Measurements from ENCODE around the gene TMEM39A. TPM values are rescaled to one million over a fixed set of nuclear protein-coding genes. Genes with fewer than 3 reads are reported as not detected.

TMEM39A gene
- total RNA-seq, 4 donors from 2014 or later = 14.0 to 34.4 (median 25.0) TPM

DNA sequence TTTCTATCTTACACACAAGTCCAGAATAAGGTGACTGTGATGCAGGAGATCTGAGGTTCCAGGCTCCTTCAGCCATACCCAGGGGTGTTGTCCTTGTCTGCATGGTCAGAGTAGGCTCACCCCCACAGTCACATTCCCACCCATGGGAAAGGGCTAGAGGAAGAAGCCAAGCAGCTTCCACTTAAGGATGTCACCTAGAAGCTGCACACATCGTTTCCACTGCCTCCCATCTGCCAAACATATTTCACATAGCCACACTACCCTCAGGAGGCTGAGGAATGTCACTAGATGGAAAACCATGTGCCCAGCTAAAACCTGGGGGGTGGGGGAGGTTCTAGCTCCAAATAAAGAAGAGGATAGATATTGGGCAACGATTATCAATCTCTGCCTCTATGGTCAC, 58.1 kb downstream of the TMEM39A start:
- Histone ChIP-seq H3K27ac (no peak overlapping the region), H3K27me3 (no peaks in the 10 kb centered on the region), H3K9me3 (no peaks in the 10 kb centered on the region), H3K4me3 (no peak overlapping the region), H3K36me3 (peaks cover 0 to 14% (median 0%) of the 10 kb centered on the region in 3 donors), H3K4me1 (no peaks in the 10 kb centered on the region)
- no peak for TF ChIP-seq POLR2A (IDR thresholded peaks at IDR 0.05)
- TF ChIP-seq, protein P1, sequence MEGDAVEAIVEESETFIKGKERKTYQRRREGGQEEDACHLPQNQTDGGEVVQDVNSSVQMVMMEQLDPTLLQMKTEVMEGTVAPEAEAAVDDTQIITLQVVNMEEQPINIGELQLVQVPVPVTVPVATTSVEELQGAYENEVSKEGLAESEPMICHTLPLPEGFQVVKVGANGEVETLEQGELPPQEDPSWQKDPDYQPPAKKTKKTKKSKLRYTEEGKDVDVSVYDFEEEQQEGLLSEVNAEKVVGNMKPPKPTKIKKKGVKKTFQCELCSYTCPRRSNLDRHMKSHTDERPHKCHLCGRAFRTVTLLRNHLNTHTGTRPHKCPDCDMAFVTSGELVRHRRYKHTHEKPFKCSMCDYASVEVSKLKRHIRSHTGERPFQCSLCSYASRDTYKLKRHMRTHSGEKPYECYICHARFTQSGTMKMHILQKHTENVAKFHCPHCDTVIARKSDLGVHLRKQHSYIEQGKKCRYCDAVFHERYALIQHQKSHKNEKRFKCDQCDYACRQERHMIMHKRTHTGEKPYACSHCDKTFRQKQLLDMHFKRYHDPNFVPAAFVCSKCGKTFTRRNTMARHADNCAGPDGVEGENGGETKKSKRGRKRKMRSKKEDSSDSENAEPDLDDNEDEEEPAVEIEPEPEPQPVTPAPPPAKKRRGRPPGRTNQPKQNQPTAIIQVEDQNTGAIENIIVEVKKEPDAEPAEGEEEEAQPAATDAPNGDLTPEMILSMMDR (IDR thresholded peaks at IDR 0.05) = no peak
- DNase-seq = no peak

DNA sequence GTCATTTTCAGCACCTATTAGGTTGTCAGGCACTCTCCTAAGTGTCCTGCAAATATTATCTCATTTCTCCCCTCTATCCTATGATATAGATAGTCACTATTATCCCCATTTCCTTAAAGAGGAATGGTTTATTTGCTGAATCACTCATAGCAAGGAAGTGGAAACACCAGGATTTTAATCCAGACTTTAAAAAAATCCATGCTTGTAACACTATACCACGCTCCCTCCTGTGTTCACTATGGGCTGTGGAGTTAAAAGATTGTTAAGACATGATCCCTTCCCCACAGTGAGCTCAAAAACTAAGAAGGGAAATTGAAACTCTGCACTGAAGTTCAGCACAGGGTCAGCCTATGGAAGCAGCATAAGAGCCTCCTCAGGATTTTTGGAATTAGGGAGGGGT, 60.2 kb downstream of the TMEM39A start:
- Histone ChIP-seq H3K36me3 (peaks cover 0 to 9% (median 0%) of the 10 kb centered on the region in 3 donors), H3K4me3 (no peak overlapping the region), H3K4me1 (no peaks in the 10 kb centered on the region), H3K27me3 (no peaks in the 10 kb centered on the region), H3K27ac (no peak overlapping the region), H3K9me3 (no peaks in the 10 kb centered on the region)
- TF ChIP-seq, protein P1 (IDR thresholded peaks at IDR 0.05) = no peak
- TF ChIP-seq POLR2A (IDR thresholded peaks at IDR 0.05) = no peak
- DNase-seq = no peak

DNA sequence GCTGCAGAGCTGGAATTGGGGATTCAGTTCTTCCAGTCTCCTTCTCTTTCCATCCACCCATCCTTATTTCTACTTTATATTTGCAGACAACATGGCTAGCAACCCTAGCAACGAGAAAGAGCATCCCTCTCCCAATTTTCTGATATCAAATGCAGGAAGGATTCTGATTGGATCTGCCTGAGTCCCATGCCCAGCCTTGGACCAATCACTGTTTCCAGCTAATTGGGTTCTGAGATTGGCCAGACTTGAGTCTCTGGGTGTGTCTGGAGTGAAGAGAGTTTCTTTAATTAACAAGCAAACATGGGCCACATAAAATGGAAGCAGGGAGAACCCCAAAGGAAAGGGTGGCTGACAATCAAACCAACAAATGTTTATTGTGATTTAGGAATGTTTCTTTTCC, 60.6 kb downstream of the TMEM39A start:
- Histone ChIP-seq H3K27me3 (no peaks in the 10 kb centered on the region), H3K36me3 (peaks cover 0 to 9% (median 0%) of the 10 kb centered on the region in 3 donors), H3K4me1 (no peaks in the 10 kb centered on the region), H3K27ac (no peak overlapping the region), H3K4me3 (no peak overlapping the region), H3K9me3 (no peaks in the 10 kb centered on the region)
- DNase-seq = no peak
- TF ChIP-seq POLR2A (IDR thresholded peaks at IDR 0.05) = no peak
- TF ChIP-seq, protein P1 (IDR thresholded peaks at IDR 0.05) = no peak

DNA sequence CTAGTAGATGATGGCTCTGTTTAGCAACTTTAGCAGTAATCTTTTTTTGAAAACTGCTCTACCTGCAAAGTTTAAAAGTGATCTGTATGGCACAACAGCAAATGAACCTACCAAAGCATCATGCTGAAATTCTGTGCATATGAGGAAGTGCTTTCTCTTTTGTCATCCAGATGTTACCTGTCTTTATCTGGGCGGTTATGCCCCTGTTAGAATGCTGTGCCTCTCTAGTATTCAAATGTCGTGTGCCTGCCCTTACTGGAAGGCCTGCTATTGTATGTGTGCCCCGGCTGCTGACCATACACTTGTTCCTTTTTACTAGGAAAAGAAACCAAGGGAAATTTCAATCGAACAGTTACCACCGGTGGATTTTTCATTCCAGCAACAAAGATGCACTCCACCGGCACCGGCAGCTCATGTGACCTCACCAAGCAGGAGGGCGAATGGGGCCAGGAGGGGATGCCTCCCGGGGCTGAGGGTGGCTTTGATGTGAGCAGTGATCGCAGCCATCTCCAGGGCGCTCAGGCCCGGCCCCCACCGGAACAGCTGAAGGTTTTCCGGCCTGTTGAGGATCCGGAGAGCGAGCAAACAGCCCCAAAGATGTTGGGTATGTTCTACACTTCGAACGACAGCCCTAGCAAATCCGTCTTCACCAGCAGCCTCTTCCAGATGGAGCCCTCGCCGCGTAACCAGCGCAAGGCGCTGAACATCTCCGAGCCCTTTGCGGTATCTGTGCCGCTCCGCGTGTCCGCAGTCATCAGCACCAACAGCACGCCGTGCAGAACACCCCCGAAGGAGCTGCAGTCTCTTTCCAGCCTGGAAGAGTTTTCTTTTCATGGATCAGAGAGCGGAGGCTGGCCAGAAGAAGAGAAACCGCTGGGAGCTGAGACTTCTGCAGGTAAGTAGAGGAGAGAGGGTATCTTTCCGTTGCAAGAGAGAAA, 61.6 kb downstream of the TMEM39A start:
- Histone ChIP-seq H3K36me3 (peaks cover 0 to 9% (median 0%) of the 10 kb centered on the region in 3 donors), H3K27me3 (no peaks in the 10 kb centered on the region), H3K4me3 (no peak overlapping the region), H3K4me1 (no peaks in the 10 kb centered on the region), H3K9me3 (no peaks in the 10 kb centered on the region), H3K27ac (peak overlapping the region in 1 of 4 donors; percentile 20)
- DNase-seq = no peak
- TF ChIP-seq, protein P1 (IDR thresholded peaks at IDR 0.05) = no peak
- no peak for TF ChIP-seq POLR2A (IDR thresholded peaks at IDR 0.05)

DNA sequence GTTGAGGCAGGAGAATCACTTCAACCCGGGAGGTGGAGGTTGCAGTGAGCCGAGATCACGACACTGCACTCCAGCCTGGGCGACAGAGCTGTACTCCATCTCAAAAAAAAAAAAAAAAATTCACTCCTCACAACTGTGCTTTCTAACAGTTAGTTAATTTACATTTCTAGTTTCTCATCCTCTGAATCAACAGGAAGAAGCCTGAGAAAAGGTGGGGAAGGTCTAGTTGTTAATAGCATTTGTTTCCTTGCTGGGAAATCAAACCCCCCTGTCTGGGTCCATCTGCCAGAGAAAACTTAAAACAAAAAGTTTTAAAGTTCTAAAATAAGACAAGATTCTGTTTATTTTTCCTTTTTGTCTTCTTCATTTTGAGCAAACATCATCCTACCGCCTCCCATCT, 62.3 kb downstream of the TMEM39A start:
- H3K4me3 ChIP-seq = no peak overlapping the region
- no peaks in the 10 kb centered on the region for H3K4me1 ChIP-seq
- H3K27me3 ChIP-seq = no peaks in the 10 kb centered on the region
- no peak overlapping the region for H3K27ac ChIP-seq
- TF ChIP-seq POLR2A (IDR thresholded peaks at IDR 0.05) = no peak
- TF ChIP-seq, protein P1 (IDR thresholded peaks at IDR 0.05) = no peak
- H3K9me3 ChIP-seq = no peaks in the 10 kb centered on the region
- DNase-seq = no peak
- H3K36me3 ChIP-seq = peaks cover 0 to 9% (median 0%) of the 10 kb centered on the region in 3 donors

All from Peyer's patch (tissue), 4 donors.